ENCODE data around the gene SEC24C.
A peak's percentile ranks its signal among the peaks of the same experiment; 100 is the strongest.

SEC24C gene

DNA sequence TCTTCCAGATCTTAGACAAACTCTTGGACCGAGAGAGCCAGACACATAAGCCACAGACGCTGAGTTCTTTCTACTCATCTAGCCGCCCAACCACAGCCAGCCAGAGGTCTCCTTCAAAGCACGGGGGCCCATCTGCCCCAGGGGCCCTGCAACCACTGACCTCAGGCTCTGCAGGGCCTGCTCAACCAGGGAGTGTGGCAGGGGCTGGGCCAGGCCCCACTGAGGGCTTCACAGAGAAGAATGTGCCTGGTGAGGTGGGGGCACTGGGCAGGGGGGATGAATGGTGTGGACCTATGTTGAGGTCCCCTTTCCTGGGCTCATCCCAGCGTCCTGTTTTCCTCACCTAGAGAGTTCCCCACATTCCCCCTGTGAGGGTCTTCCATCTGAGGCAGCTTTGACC is 52.6 kb downstream of the SEC24C start:
- no peak for DNase-seq

DNA sequence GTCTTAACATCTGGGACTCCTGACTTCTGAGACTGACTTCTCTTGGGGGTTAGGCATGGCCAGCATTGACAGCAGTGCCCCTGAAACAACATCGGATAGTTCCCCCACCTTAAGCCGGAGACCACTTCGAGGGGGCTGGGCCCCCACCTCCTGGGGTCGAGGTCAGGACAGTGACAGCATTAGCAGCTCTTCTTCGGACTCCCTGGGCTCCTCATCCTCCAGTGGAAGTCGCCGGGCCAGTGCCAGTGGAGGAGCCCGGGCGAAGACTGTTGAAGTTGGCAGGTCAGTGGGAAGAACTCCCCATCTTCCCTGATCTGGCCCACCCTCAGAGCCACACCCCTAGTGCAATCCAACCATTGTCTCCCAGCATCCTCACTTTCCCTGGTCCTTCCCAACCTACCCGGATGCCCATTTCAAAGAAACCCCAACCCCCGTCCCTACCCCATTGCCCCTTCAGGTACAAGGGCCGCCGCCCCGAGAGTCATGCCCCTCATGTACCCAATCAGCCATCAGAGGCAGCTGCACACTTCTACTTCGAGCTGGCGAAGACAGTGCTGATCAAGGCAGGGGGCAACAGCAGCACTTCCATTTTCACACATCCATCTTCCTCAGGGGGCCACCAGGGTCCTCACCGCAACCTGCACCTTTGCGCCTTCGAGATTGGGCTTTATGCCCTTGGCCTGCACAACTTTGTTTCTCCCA is 53.3 kb downstream of the SEC24C start:
- no peak for DNase-seq

DNA sequence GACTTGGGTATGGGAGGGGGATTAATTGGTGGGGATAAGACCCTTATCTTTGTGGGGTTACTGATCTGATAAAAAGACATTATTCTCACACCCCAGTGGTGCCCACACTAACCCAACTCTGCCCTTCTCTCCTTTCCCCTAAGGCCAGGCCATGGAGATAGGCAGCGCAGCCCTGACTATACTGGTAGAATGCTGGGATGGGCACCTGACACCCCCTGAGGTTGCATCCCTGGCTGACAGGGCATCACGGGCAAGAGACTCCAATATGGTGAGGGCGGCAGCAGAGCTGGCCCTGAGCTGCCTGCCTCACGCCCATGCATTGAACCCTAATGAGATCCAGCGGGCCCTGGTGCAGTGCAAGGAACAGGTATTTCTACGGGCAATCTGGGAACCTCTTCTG is 53.9 kb downstream of the SEC24C start:
- no peak for DNase-seq

DNA sequence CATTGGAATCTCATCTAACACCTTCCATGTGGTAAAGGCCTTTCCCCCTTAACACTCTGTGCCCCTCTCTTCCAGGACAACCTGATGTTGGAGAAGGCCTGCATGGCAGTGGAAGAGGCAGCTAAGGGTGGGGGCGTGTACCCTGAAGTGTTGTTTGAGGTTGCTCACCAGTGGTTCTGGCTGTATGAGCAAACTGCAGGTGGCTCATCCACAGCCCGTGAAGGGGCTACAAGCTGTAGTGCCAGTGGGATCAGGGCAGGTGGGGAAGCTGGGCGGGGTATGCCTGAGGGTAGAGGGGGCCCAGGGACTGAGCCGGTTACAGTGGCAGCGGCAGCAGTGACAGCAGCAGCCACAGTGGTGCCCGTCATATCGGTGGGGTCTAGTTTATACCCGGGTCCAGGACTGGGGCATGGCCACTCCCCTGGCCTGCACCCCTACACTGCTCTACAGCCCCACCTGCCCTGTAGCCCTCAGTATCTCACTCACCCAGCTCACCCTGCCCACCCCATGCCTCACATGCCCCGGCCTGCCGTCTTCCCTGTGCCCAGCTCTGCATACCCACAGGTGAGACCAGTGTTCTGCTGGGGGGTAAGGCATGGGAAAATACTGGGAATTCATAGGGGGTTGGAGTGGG is 54.9 kb downstream of the SEC24C start:
- no peak for DNase-seq

DNA sequence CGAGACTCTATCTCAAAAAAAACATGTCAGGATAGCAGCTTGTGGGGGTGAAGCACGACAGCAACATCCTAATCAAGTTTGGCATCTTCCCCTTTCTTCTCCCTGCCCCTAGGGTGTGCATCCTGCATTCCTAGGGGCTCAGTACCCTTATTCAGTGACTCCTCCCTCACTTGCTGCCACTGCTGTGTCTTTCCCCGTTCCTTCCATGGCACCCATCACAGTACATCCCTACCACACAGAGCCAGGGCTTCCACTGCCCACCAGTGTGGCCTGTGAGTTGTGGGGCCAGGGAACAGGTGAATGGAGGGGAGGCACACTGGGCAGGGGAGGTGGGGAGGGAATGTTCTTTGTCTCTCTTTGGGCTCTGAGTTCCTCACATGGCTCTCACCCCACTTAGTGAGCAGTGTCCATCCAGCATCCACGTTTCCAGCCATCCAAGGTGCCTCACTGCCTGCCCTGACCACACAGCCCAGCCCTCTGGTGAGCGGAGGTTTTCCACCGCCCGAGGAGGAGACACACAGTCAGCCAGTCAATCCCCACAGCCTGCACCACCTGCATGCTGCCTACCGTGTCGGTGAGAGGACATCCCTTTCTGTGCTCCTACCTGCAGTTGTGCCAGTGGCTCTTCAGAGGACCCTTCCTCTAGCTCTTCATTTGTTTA is 55.9 kb downstream of the SEC24C start:
- DNase-seq: no peak

DNA sequence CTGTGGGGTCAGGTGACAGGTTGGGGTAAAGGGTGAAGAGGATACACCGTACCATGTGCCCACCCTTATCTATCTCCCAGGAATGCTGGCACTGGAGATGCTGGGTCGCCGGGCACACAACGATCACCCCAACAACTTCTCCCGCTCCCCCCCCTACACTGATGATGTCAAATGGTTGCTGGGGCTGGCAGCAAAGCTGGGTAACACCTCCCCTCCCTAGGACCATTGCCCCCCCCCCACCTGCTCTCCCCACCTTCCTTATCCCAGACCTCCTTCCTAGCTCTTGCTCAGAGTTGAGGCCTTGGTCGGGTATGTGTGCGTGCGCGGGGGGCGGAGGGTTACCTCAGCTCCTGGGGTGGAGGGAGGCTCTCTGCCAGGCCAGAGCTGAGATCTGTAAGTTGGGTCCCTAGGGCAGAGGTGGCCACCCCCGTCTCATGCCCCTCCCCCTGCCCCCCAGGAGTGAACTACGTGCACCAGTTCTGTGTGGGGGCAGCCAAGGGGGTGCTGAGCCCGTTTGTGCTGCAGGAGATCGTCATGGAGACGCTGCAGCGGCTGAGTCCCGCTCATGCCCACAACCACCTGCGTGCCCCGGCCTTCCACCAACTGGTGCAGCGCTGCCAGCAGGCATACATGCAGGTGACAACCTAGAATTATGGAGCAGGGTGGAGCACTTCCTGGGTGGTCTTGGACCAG is 56.5 kb downstream of the SEC24C start:
- DNase-seq: no peak

DNA sequence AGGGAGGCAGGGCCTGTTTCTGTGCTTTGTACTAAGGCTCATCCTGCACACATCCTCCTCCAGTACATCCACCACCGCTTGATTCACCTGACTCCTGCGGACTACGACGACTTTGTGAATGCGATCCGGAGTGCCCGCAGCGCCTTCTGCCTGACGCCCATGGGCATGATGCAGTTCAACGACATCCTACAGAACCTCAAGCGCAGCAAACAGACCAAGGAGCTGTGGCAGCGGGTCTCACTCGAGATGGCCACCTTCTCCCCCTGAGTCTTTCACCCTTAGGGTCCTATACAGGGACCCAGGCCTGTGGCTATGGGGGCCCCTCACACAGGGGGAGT is 57.0 kb downstream of the SEC24C start:
- DNase-seq: no peak

DNA sequence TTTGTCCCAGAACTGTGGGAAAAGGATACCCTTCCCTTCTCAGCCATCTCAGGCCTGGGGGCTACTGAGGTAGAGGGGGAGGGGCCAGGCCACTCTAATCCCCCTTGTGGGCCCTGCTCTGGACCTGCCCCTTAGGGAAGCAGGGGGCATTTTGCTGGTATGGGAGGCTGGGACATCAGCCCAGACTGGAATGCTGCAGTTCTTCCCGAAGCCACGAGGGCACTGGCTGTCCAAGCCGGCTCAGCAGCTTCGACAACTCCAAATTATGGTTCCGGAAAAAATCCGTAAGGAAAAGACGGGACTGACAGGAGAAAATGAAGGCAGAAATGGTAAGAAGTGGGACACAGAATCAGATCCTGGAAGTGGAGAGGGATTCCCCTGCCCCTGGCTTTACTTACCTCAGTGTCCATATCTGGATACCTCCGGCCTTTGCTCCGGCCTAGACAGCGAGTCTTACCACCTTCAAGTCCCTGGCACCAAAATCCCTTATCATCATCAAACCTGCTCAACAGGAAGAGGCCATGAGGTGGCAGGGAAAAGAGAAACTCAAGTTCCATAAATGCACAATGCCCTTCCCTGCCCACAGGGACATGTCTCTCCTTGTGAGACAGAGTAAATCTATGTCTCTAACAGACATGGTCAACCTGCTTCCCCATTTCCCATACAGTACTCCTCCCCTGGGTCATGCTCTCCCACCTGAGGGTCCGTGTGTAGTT is 58.3 kb downstream of the SEC24C start:
- DNase-seq: no peak

DNA sequence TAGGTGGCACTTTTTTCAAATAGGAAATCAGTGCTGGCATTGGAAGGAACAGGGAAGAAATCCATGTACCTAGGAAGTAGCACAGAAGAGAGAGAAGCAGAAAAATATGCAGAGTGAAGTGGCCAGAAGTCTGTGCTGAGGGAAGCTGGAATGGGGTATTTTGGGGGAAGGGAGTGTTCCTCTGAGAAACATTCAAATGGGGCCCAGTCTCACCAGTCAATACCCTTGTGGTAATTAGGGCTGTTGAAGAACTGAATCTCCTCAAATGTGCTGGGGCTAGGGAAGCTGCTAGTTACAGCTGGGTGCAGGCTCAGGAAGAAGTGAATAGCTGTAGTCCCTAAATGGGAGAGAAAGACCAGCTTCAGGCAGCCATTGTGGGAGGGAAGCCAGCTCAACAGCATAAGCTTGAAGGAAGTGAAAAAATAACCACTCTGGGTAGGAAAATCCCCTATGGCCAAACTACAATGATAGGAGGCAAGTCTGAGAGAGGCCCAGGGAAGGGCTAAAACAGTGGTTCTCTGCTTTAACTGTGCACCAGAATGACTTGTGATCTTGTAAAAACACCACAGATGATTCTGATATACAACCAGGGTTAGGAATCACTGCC is 59.6 kb downstream of the SEC24C start:
- no peak for DNase-seq

DNA sequence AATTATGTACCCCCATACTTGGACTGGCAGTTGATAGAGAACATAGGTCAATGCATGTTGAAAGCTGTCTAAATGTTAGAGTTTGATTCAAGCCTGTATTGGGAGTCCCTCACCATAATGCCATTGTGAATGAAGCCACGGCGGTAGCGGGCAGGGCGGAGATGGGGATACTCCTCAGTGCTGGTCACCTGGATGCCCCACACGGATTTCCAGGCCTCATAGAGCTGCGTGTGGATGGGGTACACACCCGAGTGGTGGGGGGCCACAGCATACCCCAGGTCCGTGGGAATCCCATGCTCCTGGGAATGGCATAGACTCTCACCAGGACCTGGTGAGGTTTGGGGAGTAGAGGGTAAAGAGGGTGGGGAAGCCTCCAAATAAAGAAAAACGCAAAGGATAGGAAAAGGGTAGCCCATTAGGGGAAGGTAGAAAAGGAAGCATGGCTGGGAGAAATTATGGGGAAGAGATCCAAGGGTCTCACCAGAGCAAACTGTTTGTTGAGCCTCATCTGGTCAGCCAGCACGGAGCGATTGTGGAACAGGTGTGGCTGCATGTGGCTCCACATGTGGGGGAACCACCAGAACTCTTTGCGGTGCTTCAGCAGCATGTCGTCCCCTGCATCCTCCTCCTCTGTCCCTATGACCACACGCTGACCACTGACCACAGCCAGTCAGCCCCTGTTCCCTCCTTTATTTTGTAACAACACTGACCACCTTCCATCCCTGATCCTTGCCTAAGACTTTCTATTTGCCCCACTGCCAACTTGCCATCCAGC is 62.2 kb downstream of the SEC24C start:
- no peak for DNase-seq

DNA sequence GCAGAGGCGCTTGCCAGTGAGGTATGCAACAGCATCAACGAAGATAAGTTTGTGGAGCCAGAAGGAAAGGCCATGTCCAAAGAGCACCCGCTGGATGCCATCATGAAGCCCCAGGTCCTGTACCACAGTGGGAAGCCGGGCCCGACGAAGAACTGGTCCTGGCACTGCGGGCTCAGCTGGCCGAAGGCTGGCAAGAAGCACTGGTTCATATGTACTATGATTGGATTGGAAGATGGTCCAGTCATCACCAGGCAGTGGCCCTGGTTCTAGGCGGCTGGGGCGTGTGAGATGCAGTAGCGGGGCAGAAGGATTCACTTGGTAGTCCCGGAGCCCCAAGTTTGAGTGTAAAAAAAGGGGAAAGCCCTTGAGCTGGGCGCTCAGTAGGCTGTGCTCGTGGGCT is 63.3 kb downstream of the SEC24C start:
- DNase-seq: no peak

DNA sequence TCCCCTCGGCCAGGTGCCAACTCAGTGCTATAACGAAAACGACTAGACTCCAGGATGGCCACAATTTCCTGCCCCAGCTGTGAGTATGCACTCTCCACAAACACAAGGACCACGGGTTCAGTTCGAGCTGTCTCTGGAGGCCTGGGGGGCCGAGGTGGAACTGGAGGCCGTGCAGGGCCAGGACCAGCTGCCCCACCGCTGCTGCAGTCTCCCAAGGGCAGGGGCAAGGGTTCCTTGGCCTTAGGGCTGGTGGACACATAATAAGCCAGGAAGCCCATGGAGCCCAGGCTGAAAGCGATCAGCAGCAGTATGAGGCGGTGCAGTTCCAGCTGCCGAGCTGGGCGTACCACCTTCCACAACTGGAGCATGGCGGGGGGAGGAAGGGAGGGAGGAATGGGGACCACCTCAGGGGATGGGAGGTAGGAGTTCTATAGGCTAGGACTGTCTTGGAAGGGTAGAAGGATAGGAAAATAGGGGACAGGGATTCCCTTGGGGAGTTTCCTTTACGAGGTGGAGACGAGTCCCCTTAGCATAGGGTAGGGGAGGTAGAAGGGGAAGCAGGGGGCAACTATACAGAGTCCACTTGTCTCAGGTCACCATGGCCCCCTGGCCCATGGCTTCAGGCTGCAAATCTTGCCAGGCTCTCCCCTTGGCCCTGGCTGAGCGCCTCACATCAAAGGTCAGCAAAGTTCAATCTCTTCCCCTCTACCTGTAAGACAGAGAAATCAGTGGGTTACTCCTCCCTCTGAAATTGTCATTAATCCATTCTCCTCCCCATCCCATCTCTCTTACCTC is 64.0 kb downstream of the SEC24C start:
- DNase-seq: no peak

DNA sequence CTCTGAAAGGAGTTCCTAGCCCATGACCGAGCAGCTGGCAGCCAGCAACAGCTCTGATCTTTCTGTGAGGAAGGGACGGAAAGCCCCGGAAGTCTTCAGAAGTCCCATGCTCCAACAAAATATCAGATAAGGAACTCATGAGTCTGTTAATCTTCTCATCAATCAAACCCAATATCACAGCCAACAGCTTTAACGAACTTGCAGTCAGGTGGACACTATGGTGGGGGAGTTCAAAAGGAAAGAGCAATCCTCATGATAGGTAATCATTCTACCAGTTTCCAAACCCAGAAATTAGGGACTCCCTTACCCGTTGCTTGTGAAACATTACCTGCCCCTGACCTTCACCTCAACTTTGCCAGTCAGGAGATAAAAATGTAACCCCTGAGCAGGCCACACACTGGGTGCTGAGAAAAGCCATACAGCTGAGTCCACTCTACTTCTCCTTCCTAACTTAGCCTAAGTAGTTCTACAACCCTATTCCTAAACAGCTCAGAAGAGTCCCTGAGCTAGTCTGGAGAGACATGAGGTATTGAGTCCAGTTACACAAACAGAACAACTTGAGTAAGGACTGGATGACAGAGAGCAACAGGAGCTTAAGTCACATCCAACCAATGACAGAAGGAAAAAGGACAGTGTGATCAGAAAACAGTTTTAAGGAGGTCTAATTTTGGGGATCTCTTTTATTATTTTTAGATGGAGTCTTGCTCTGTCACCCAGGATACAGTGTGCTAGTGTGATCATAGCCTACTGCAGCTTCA is 65.1 kb downstream of the SEC24C start:
- DNase-seq: no peak

DNA sequence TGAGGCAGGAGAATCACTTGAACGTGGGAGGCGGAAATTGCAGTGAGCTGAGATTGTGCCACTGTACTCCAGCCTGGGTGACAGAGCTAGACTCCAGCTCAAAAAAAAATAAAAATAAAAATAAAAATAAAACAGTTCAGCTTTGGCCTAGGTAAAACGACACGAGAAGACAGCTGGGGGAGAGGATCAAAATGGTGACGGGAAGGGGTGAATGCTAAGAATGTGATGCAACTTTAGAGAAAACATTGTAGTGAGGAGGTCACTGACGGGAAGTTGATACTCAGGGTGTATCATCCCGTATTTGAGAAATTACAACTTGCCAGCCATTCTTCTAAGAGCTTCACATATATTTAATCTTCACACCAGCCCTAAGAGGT is 66.2 kb downstream of the SEC24C start:
- no peak for DNase-seq

DNA sequence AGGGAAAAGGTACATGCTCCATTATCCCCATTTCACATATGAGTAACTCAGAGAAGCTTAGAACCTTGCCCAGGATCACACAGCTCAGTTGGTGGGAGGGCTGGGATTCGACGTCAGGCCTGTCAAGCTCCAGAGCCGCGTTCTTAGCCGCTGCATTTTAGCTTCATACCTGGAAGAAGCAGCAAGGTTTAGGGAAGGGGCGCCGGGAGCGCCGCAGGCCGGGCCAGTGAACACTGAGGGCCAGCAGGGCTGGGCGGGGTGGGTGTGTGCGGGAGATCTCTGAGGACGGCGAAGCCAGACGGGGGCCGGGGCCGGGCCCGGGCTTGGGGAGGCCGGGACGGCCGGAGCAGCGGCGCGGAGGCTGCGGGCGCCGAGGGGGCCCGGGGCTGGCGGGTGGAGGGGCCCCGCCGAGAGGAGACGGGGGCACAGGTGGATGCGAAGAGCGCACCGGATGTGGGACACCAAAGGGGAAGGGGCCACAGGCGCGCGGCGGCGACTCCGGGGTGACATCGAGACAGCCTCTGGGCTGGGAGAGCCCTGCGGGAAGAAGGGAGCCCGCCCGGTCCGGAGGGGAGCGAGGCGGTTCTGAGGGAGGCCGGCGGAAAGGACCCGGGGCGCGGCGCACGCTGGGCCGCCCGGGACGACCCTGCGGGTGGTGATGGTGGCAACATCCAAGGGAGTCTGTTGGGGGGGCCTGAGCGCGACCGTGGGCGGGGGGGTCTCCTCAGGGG is 66.7 kb downstream of the SEC24C start:
- peak; percentile 24 for DNase-seq

DNA sequence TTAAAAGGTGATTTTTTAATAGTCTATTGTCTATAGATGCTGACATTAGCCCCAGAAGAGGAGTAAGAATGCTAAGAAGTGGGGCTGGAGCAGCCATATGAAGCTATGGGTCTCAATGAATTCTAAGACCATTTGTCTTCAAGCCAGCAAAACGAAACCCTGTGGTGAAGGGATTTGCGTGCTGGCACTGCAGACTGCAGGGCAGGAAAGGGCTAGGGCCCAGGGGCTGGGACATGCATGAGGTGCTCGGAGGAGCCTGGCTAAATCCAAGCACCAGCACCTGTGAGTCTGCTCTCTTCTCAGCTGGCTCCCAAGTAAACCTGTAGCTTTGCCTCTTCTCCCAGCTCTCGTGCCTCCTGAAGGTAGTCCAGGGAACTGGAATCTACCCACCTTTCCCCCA is 68.5 kb downstream of the SEC24C start:
- DNase-seq: no peak

DNA sequence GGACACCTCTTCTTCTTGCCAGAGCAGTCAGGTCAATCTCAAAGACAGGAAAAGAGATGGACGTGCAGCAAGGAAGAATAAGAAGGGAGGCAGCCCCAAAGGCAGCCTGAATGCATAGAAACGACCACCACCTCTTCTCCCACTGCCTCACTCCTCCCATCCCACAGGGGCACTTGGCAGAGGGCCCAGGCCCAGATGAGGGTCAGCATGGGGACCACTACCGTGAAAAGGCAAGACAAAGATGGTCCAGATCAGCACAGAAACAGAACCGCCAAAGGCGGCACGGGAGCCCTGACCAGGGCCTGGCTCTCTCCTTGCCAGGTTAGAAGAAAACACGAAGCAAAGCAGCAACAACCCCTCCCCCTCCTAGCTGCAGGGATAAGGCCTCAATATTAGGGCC is 69.2 kb downstream of the SEC24C start:
- DNase-seq: no peak

DNA sequence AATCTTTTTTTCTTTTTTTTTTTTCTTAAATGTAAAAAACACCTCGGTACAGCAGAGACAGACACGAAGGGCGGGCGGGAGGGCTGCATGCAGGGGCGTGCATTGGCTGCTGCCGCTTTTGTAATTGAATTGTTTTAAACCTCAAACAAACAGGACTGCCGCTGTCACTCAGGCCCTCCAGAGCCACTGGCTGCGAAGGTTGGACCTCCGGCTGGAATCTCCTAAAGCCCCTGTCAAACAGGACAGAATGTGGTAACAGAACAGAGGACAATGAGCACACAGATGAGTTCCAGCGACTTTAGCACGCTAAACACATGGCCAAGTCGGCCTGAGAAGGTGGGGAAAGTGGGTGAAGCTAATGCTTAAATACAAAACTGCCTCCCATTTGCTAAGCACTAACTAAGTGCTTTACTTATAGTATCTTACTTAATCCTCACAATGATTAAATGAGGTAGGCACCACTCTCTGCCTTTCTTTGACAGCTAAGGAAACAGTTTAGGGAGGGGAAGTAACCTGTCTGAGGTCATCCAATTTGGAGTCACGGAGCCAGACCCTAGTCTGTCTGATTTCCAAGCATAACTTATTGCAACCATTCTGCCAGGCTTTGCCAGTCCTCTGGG is 70.2 kb downstream of the SEC24C start:
- no peak for DNase-seq
